ENCODE results near the gene RAB13. TPM values are rescaled to one million over a fixed set of nuclear protein-coding genes. Genes with fewer than 3 reads are reported as not detected.

RAB13 gene
- polyA plus RNA-seq, 5 donors: 145 to 175 (median 155) TPM

GRCh38 chr1:153936011-153936802, 49.9 kb downstream of the RAB13 start:
- no peak for DNase-seq

GRCh38 chr1:153934746-153935145, 51.4 kb downstream of the RAB13 start:
- no peak for DNase-seq

- DNase-seq: no peak
These were observed 52.2 kb downstream of the RAB13 start for GRCh38 chr1:153933955-153934354.

DNA sequence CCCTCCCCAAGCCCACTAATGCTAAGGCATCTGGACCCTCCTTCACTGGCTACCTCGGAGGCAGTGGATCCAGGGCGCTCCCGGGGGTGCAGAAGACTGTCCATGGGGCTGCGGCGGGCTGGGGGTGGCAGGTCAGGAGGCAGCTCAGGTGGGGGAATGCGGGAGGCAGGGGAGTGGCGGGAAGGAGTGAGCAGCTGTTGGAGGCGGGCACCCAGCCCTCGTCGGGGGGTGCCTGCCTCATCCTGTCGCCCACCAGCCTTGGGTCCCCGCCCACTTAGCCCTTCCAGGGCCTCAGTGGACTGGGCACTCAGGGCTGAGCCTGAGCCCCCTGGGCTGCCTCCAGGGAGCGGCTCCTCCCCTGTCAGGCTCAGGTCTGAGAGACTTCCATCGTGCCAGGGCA, 52.7 kb downstream of the RAB13 start:
- DNase-seq: no peak

- no peak for DNase-seq
These were observed 53.7 kb downstream of the RAB13 start for GRCh38 chr1:153932156-153933131.

Other genes with a start within 250 kb of the RAB13 start
- 10 to 100 TPM; 33.3 to 47.9 (median 41.6) TPM for gene SLC27A3, start 210.9 kb downstream of the RAB13 start, polyA plus RNA-seq (ENCODE audit: insufficient read depth in 1 of 5, insufficient read length in 5 of 5, low replicate concordance in 1 of 5)
- 10 to 100 TPM; 23.4 to 34.0 (median 28.7) TPM for gene GATAD2B, start 63.4 kb downstream of the RAB13 start, polyA plus RNA-seq (ENCODE audit: insufficient read depth in 1 of 5, insufficient read length in 5 of 5, low replicate concordance in 1 of 5)
- 10 to 100 TPM; 37.1 to 53.7 (median 46.2) TPM for gene DENND4B, start 39.6 kb downstream of the RAB13 start, polyA plus RNA-seq (ENCODE audit: insufficient read depth in 1 of 5, insufficient read length in 5 of 5, low replicate concordance in 1 of 5)
- 10 to 100 TPM; 38.8 to 64.2 (median 50.4) TPM for gene CRTC2, start 27.7 kb downstream of the RAB13 start, polyA plus RNA-seq (ENCODE audit: insufficient read depth in 1 of 5, insufficient read length in 5 of 5, low replicate concordance in 1 of 5)
- 10 to 100 TPM; 57.6 to 72.1 (median 66.1) TPM for gene SLC39A1, start 22.8 kb downstream of the RAB13 start, polyA plus RNA-seq (ENCODE audit: insufficient read depth in 1 of 5, insufficient read length in 5 of 5, low replicate concordance in 1 of 5)
- 10 to 100 TPM; 34.9 to 44.9 (median 40.1) TPM for gene CREB3L4, start 18.4 kb downstream of the RAB13 start, polyA plus RNA-seq (ENCODE audit: insufficient read depth in 1 of 5, insufficient read length in 5 of 5, low replicate concordance in 1 of 5)
- 100 to 1,000 TPM in 1 of 5 donors, 10 to 100 TPM in 4; 81.7 to 104 (median 90.1) TPM for gene JTB, start 8.7 kb downstream of the RAB13 start, polyA plus RNA-seq (ENCODE audit: insufficient read depth in 1 of 5, insufficient read length in 5 of 5, low replicate concordance in 1 of 5)
- gene RPS27, start 4.4 kb upstream of the RAB13 start, polyA plus RNA-seq (ENCODE audit: insufficient read depth in 1 of 5, insufficient read length in 5 of 5, low replicate concordance in 1 of 5): 1,000 to 10,000 TPM; 3,493 to 4,788 (median 3,660) TPM
- gene NUP210L, start 168.7 kb upstream of the RAB13 start, polyA plus RNA-seq (ENCODE audit: insufficient read depth in 1 of 5, insufficient read length in 5 of 5, low replicate concordance in 1 of 5): under 1 TPM; 0.09 to 0.18 (median 0.14) TPM
- 100 to 1,000 TPM; 234 to 271 (median 253) TPM for gene TPM3, start 205.8 kb upstream of the RAB13 start, polyA plus RNA-seq (ENCODE audit: insufficient read depth in 1 of 5, insufficient read length in 5 of 5, low replicate concordance in 1 of 5)
- 1 to 10 TPM in 4 of 5 donors, not detected in 1; 2.7 to 6.5 (median 3.8) TPM for gene CFAP141, start 220.0 kb upstream of the RAB13 start, polyA plus RNA-seq (ENCODE audit: insufficient read depth in 1 of 5, insufficient read length in 5 of 5, low replicate concordance in 1 of 5)
- 100 to 1,000 TPM; 146 to 182 (median 173) TPM for gene UBAP2L, start 234.6 kb upstream of the RAB13 start, polyA plus RNA-seq (ENCODE audit: insufficient read depth in 1 of 5, insufficient read length in 5 of 5, low replicate concordance in 1 of 5)